GM10266 (cell line): ENCODE measurements around the gene EPHB6.

Experiments used
- DNase-seq: peaks from one replicate; pipeline ENCODE4 v3.0.0; 2012; ENCODE audit errors: extremely low spot score
- TF ChIP-seq, protein P1 (sequence below): IDR thresholded peaks from 2 replicates; pipeline ENCODE4 v1.5.1; 2012; ENCODE audit warnings: mild to moderate bottlenecking, low read depth; ENCODE audit not compliant: control insufficient read depth, insufficient read depth; ENCODE audit errors: missing control alignments

Gene EPHB6

GRCh38 chr7:142898377-142899170, 43.7 kb downstream of the EPHB6 start:
- no peak for DNase-seq
- TF ChIP-seq, protein P1, sequence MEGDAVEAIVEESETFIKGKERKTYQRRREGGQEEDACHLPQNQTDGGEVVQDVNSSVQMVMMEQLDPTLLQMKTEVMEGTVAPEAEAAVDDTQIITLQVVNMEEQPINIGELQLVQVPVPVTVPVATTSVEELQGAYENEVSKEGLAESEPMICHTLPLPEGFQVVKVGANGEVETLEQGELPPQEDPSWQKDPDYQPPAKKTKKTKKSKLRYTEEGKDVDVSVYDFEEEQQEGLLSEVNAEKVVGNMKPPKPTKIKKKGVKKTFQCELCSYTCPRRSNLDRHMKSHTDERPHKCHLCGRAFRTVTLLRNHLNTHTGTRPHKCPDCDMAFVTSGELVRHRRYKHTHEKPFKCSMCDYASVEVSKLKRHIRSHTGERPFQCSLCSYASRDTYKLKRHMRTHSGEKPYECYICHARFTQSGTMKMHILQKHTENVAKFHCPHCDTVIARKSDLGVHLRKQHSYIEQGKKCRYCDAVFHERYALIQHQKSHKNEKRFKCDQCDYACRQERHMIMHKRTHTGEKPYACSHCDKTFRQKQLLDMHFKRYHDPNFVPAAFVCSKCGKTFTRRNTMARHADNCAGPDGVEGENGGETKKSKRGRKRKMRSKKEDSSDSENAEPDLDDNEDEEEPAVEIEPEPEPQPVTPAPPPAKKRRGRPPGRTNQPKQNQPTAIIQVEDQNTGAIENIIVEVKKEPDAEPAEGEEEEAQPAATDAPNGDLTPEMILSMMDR: no peak

- TF ChIP-seq, protein P1: no peak
- no peak for DNase-seq
These were observed 44.8 kb downstream of the EPHB6 start for GRCh38 chr7:142899661-142900060.

GRCh38 chr7:142901426-142902259, 46.8 kb downstream of the EPHB6 start:
- DNase-seq: no peak
- TF ChIP-seq, protein P1: no peak

- TF ChIP-seq, protein P1: no peak
- DNase-seq: no peak
These were observed 49.3 kb downstream of the EPHB6 start for GRCh38 chr7:142904128-142904527.

DNA sequence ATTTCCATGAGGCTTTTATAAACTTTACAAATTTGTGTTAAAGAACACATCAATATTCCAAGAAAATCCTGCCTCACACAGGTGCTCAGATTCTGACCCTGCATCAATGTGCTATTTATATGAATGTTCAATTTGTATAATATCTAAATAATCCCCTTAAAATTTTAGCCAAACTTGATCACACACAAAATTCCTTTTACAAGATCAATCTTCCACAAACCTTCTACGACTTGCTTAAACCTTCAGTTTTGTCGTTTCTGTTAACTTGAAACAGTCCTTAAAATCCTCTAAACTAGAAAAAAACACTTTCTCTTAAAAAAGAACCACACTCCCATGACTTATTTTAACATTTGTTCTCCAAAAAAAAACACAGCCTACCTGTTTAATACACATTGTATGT, 50.9 kb downstream of the EPHB6 start:
- TF ChIP-seq, protein P1: no peak
- no peak for DNase-seq

GRCh38 chr7:142906643-142907042, 51.8 kb downstream of the EPHB6 start:
- DNase-seq: no peak
- TF ChIP-seq, protein P1: no peak

- TF ChIP-seq, protein P1: no peak
- no peak for DNase-seq
These were observed 53.4 kb downstream of the EPHB6 start for GRCh38 chr7:142908290-142908689.
